ENCODE data around the gene COL23A1.

DNA sequence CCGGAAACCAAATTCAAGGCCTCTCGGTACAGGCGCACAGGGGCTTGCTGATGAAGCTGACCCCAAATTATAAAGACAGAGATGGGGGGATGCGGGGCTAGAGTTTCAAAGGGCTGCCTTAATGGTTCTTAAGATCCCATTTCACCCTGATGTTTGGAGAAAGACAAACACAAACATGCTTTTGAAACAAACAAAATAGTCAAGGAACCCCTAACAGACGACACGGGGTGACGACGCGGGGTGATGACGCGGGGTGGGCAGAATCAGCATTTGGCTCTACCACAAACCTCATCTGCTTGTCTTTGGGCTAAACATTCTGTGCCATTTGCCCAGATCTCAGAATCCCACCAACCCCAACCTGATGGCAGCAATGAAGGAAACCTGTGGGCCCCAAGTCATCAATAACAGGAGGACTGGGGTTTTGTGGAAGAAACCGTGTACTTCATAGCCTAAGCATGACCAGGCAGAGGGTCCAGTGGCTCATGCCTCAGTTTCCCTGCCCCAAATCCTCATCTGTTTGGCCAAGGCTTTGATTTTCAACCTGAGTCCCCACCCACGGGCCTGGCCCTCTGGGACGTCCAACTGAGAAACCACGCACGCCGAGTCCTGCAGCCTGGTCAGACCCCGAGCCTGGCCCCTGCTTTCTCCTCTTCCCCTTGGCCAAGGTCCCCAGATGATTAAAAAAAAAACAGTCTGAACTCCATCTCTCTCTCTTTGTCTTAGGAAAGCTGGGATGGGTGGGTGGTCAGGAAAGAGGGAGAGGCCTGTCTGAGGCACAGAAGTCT lies 148.5 kb downstream of the COL23A1 start:
- no peak for TF ChIP-seq POLR2A (IDR thresholded peaks at IDR 0.05; ENCODE audit: low read depth)
- TF ChIP-seq, protein P1, sequence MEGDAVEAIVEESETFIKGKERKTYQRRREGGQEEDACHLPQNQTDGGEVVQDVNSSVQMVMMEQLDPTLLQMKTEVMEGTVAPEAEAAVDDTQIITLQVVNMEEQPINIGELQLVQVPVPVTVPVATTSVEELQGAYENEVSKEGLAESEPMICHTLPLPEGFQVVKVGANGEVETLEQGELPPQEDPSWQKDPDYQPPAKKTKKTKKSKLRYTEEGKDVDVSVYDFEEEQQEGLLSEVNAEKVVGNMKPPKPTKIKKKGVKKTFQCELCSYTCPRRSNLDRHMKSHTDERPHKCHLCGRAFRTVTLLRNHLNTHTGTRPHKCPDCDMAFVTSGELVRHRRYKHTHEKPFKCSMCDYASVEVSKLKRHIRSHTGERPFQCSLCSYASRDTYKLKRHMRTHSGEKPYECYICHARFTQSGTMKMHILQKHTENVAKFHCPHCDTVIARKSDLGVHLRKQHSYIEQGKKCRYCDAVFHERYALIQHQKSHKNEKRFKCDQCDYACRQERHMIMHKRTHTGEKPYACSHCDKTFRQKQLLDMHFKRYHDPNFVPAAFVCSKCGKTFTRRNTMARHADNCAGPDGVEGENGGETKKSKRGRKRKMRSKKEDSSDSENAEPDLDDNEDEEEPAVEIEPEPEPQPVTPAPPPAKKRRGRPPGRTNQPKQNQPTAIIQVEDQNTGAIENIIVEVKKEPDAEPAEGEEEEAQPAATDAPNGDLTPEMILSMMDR (IDR thresholded peaks at IDR 0.05): no peak
